SU-DHL-6 (cell line): Measurements from ENCODE around the gene HDAC5.

Experiments used
- EZH2phosphoT487 ChIP-seq: fragments of 200-600 bp; sonication (generic), shearing (Covaris generic); conservative IDR thresholded peaks from 2 replicates; pipeline ENCODE4 v1.6.1; 2018; ENCODE audit warnings: mild to moderate bottlenecking, antibody characterized with exemption, low read length, moderate library complexity, mixed read lengths
- TF ChIP-seq, protein P1 (sequence below): fragments of 200-600 bp; sonication (generic); IDR thresholded peaks from one replicate; pipeline ENCODE4 v1.5.1; 2017; ENCODE audit warnings: antibody characterized with exemption, mild to moderate bottlenecking, low read length, moderate library complexity; ENCODE audit not compliant: insufficient read depth, poor library complexity, severe bottlenecking

- no peak for TF ChIP-seq EZH2phosphoT487
- TF ChIP-seq, protein P1, sequence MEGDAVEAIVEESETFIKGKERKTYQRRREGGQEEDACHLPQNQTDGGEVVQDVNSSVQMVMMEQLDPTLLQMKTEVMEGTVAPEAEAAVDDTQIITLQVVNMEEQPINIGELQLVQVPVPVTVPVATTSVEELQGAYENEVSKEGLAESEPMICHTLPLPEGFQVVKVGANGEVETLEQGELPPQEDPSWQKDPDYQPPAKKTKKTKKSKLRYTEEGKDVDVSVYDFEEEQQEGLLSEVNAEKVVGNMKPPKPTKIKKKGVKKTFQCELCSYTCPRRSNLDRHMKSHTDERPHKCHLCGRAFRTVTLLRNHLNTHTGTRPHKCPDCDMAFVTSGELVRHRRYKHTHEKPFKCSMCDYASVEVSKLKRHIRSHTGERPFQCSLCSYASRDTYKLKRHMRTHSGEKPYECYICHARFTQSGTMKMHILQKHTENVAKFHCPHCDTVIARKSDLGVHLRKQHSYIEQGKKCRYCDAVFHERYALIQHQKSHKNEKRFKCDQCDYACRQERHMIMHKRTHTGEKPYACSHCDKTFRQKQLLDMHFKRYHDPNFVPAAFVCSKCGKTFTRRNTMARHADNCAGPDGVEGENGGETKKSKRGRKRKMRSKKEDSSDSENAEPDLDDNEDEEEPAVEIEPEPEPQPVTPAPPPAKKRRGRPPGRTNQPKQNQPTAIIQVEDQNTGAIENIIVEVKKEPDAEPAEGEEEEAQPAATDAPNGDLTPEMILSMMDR: no peak
Observed at GRCh38 chr17:44170135-44170498, 46.7 kb upstream of the HDAC5 start.
